Subcutaneous abdominal adipose tissue (tissue), 5 donors: ENCODE data around the gene PAK1IP1.

Source experiments
- H3K27ac ChIP-seq: one replicate; pipeline ENCODE4 v1.7.0; 2013; ENCODE audit warnings: low read depth, mild to moderate bottlenecking, inconsistent platforms, low read length, moderate library complexity
- H3K27me3 ChIP-seq, 5 donors: one replicate each; pipeline ENCODE4 v1.7.0; 2013; ENCODE audit warnings: low read length in 5 of 5, inconsistent platforms in 1 of 5; ENCODE audit not compliant: control insufficient read depth in 5 of 5, insufficient read depth in 4 of 5
- H3K36me3 ChIP-seq, 5 donors: one replicate each; pipeline ENCODE4 v1.7.0; 2013; ENCODE audit warnings: low read length in 5 of 5; ENCODE audit not compliant: control insufficient read depth in 5 of 5, insufficient read depth in 5 of 5
- H3K4me1 ChIP-seq, 5 donors: one replicate each; pipeline ENCODE4 v1.7.0; 2013; ENCODE audit warnings: low read length in 5 of 5, mild to moderate bottlenecking in 3 of 5, moderate library complexity in 1 of 5; ENCODE audit not compliant: control insufficient read depth in 5 of 5, insufficient read depth in 5 of 5
- H3K4me3 ChIP-seq, 5 donors: one replicate each; pipeline ENCODE4 v1.7.0; 2013; ENCODE audit warnings: low read length in 5 of 5, low read depth in 1 of 5
- H3K9ac ChIP-seq, 5 donors: one replicate each; pipeline ENCODE4 v1.7.0; 2013; ENCODE audit warnings: low read length in 5 of 5, mild to moderate bottlenecking in 4 of 5, moderate library complexity in 3 of 5
- H3K9me3 ChIP-seq, 5 donors: one replicate each; pipeline ENCODE4 v1.7.0; 2013; ENCODE audit warnings: low read length in 5 of 5; ENCODE audit not compliant: control insufficient read depth in 5 of 5
- donor health status: healthy.
- donor health status: healthy.
- donor health status: healthy.
- donor health status: healthy.
- donor health status: healthy.

PAK1IP1 gene

DNA sequence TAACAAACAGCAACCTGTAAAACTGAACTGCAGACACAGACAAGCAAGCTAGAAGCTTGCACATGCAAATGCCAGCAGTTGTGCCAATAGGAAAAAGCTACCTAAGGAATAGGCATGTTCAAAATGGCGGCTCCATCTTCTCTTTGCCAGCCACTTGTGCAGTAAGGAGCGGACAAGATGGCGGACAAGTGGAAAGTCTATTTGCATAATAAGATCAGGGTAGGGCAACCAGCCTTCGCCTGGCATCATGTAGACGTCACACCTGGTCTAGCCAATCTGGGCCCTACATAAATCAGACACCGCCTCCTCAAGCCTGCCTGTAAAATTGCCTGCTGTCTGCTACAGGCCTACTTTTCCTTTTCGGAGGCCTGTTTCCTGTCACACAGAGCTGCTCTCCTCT, 18.4 kb upstream of the PAK1IP1 start:
- no peak overlapping the region for H3K9ac ChIP-seq
- H3K36me3 ChIP-seq: no peaks in the 10 kb centered on the region
- H3K4me1 ChIP-seq: no peaks in the 10 kb centered on the region
- H3K9me3 ChIP-seq: no peaks in the 10 kb centered on the region
- no peaks in the 10 kb centered on the region for H3K27me3 ChIP-seq
- H3K27ac ChIP-seq: no peak overlapping the region
- H3K4me3 ChIP-seq: no peak overlapping the region

DNA sequence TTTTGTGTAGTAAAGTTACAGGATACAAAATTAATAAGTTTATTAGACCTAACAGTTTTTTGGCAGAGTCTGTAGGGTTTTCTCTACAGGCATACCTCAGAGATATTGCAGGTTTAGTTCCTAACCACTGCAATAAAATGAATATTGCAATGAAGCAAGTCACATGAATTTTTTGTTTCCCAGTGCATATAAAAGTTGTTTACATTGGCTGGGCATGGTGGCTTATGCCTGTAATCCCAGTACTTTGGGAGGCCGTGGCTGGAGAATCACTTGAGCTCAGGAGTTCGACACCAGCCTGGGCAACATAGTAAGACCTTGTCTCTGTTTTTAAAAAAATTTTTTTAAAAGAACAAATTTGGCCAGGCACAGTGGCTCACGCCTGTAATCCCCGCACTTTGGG, 16.3 kb upstream of the PAK1IP1 start:
- Histone ChIP-seq H3K27me3 (no peaks in the 10 kb centered on the region), H3K36me3 (no peaks in the 10 kb centered on the region), H3K27ac (no peak overlapping the region), H3K4me3 (no peak overlapping the region), H3K9me3 (no peaks in the 10 kb centered on the region), H3K4me1 (no peaks in the 10 kb centered on the region), H3K9ac (no peak overlapping the region)

DNA sequence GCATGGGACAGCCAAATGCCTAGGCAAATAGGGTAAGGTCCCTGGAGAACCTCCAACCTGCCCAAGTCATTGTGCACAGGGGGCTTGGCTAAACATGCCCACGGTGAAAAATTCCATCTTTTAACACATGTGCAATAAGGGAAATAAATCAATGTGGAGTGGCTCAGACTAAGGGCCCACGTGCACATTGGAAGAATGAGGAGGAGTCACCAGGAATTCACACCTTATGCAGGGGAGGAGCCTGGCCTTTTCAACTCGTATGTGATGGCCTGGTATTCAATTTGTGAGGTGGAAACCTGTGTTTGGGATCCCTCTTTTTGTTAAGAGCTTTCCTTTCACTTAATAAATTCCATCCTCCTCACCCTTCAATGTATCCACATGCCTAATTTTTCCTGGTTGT, 13.0 kb upstream of the PAK1IP1 start:
- Histone ChIP-seq H3K9me3 (no peaks in the 10 kb centered on the region), H3K4me3 (no peak overlapping the region), H3K27me3 (peaks cover 0 to 6% (median 3%) of the 10 kb centered on the region in 5 donors), H3K36me3 (no peaks in the 10 kb centered on the region), H3K9ac (no peak overlapping the region), H3K4me1 (no peaks in the 10 kb centered on the region), H3K27ac (no peak overlapping the region)

DNA sequence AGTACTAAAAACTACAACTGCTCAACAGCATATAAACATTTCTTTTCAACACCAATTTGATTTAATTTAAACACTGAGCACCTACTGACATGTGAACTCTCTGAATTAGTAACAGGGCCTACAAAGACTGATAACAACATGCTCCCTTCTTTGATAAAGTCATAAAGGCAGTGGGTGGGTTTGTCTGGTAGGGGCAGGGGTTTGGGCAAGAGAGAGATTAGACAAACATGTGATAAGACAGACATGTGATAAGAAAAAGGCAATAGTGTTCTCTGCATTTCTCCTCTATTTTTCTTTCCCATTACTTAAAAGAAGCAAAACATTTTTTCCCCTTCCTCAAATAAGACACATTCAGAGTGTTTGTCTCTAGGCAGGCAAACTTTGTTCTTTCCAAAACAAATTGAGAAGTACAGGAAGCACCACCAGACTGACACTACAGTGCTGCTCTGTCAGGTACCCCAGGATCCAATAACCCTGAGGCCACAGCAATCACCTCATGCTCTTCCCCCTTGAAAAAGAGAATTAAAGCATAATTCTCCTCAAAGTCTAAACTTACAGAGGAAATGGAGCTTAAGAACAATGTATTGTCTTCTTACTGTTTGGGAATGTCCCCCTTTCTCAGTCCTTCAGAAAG, 12.3 kb upstream of the PAK1IP1 start:
- Histone ChIP-seq H3K4me1 (no peaks in the 10 kb centered on the region), H3K4me3 (no peak overlapping the region), H3K27ac (no peak overlapping the region), H3K9ac (no peak overlapping the region), H3K36me3 (no peaks in the 10 kb centered on the region), H3K27me3 (peaks cover 0 to 8% (median 3%) of the 10 kb centered on the region in 5 donors), H3K9me3 (no peaks in the 10 kb centered on the region)

DNA sequence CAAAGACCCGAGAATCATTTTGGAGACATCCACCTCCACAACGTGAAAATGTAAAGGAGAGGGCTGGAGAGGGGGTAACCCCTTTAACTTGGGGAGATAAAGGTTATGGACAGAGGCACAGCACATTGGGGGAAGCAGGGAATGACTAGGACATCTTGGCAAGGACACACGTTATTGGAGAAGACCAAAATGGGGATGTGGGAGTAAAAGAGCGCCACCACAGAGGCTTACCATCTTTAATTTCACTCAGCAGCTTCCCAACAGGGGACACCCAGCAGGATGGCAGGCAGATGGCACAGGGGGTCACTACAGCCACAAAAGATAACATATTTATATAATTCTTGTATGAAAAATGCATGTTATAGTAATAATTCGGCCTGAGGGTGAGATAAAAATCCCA, 10.2 kb upstream of the PAK1IP1 start:
- Histone ChIP-seq H3K27ac (no peak overlapping the region), H3K36me3 (no peaks in the 10 kb centered on the region), H3K4me3 (no peak overlapping the region), H3K9me3 (no peaks in the 10 kb centered on the region), H3K4me1 (no peaks in the 10 kb centered on the region), H3K9ac (no peak overlapping the region), H3K27me3 (peaks cover 0 to 8% (median 3%) of the 10 kb centered on the region in 5 donors)

DNA sequence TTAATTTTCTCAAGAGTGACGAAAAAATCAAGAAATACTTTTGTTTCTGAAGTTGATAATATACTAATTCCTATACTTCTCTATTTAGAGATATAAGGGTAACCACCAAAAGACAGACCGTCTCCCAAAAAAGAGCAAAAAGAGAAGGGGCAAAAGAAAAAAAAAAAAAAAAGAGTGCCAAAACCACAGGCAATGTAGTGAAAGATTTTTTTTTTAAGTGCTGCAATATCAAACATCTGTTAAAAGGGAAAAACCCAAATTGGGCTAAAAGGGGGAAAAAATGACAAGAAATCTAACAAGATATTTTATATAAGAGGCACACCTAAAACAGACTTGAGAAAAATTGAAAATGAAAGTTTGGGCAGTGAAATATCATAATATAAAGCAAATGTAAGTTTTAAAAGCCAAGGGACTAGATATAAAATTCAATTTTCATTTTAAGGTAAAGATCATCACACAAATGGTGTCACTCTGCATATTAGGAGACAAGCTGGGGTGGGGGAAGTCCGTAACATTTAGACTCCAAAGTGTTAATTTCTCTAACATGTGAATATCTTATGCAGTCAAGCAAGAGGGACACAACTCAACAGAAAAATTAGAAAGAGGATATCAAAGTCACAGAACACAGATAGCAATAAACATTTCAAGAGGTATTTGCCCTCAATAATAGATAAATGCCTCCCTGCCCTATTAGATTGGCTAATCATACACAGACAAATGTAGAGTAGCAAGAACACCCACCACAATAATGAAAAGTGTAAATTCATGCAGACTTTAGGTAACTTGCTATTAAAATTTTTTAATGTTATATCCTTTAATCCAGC, 9.5 kb upstream of the PAK1IP1 start:
- Histone ChIP-seq H3K27me3 (peaks cover 0 to 8% (median 3%) of the 10 kb centered on the region in 5 donors), H3K9ac (no peak overlapping the region), H3K27ac (no peak overlapping the region), H3K36me3 (no peaks in the 10 kb centered on the region), H3K4me3 (no peak overlapping the region), H3K9me3 (no peaks in the 10 kb centered on the region), H3K4me1 (no peaks in the 10 kb centered on the region)

DNA sequence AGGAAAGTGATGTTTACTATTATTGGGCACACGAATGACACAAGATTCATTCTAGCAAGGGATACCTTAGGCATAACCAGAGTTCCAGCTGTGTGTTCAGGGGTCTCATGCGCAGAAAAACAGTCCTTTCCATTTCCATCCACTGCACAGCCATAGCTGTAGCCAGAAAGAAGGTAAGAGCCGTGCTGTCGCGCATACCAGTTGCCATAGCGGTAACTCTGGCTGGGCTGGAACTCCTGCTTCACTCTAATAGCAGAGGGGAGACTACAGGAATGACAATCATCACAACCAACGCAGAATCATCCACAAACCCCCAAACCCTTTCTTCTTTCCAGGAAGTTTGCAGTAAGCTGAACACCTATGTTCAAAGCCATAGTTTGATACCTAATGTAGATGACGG, 7.9 kb upstream of the PAK1IP1 start:
- Histone ChIP-seq H3K9ac (no peak overlapping the region), H3K9me3 (no peaks in the 10 kb centered on the region), H3K4me3 (no peak overlapping the region), H3K27me3 (peaks cover 0 to 8% (median 3%) of the 10 kb centered on the region in 5 donors), H3K36me3 (no peaks in the 10 kb centered on the region), H3K4me1 (peaks cover 0 to 3% (median 0%) of the 10 kb centered on the region in 5 donors), H3K27ac (no peak overlapping the region)

DNA sequence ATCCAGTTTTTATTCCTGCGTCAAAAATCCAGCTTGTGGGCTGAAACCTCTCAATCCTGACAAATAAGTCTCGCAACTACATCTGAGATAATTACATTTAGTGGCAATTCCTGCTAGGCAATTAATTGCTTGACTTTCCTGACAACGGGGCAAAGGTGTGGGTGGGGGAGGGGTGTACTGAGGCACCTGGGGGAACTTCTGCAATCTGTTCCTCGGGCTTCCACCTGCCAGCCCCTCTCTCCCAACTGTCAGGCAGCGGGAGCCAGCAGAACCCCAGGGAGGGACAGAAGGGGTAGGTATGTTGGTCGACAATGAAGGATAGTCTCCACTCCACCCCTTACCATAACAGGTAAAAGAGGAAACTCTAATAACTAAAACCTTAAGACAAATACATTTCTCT, 7.2 kb upstream of the PAK1IP1 start:
- no peaks in the 10 kb centered on the region for H3K36me3 ChIP-seq
- no peak overlapping the region for H3K27ac ChIP-seq
- H3K9me3 ChIP-seq: no peaks in the 10 kb centered on the region
- no peak overlapping the region for H3K4me3 ChIP-seq
- peaks cover 0 to 8% (median 3%) of the 10 kb centered on the region in 5 donors for H3K27me3 ChIP-seq
- H3K4me1 ChIP-seq: peaks cover 0 to 4% (median 0%) of the 10 kb centered on the region in 5 donors
- H3K9ac ChIP-seq: no peak overlapping the region

DNA sequence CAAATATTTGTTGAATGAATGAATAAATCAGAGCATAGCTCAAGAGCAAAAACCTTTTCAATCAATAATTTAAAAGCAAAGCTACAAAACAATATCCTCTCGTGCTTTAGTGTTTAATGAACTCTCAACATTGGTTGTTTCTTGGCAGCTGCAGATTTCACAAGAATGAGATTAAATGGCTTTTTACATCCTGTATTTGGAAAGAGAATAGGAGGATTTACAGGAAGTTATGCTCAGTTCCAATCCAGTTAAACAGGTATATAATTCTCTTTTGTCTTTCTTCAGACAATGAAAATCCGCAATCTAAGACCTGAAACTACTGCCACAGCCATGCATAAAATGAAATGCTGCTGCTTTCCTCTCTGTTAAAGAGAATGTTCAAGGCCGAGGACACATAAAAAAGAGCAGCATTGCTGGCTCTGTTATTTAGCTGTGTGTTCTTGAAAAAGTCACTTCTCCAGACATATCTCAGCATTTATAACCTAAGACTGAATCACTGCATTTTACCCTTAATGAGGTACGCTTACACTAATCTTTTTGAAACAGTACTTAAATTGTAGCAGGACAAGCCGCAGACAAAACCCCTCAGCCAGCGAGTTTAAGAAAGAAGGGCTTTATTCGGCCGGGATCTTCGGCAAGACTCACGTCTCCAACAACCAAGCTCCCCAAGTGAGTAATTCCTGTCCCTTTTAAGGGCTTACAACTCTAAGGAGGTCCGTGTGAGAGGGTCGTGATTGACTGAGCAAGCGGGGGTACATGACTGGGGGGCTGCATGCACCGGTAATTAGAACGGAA, 3.9 kb upstream of the PAK1IP1 start:
- Histone ChIP-seq H3K4me3 (no peak overlapping the region), H3K36me3 (no peaks in the 10 kb centered on the region), H3K9me3 (no peaks in the 10 kb centered on the region), H3K27me3 (peaks cover 0 to 4% (median 2%) of the 10 kb centered on the region in 5 donors), H3K4me1 (peaks cover 2 to 23% (median 20%) of the 10 kb centered on the region in 5 donors), H3K9ac (no peak overlapping the region), H3K27ac (no peak overlapping the region)
